GM10847 (cell line): ENCODE data around the gene MINDY4.

Experiments
- POLR2A ChIP-seq: IDR thresholded peaks from 2 replicates; pipeline ENCODE4 v1.6.1; 2011; ENCODE audit not compliant: insufficient read length; ENCODE audit errors: extremely low read depth

The MINDY4 gene

DNA sequence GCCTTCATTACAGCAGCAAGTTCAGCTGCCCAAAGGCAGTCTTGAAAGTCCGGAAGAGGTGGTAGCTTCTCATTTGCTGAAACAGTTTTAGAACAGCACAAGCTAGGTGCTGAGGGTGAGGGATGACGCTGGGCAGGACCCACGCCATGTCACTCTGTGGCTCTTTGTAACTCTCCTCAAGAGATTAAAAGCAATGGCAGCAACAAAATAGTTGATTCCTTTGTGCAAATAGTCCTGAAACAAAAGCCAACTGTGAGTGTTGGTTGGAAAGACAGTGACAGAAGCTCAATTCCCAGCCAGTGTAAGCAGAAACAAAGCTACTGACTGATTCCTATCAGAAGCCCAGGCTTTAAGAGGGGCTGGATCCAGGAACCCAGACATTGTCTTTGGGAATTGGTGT lies 92.9 kb downstream of the MINDY4 start:
- TF ChIP-seq POLR2A = no peak

DNA sequence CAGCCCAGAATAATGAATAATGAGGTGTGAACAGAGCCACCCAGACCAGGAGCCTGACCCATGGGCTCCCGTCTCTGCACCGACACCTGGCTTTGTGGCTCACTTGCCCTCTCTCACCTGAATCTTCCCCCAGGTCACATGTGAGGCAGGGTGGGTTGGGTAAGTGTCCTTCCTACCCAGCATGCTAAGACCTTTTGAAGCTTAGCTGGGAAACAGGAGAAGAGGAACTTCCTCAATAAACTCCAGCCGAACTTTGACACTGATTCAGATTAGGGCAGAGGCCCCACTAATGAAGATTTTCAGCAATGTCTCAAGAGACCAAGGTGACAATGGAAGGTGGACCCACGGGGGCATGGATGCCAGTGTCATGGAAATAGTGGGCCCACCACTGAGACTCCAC lies 93.9 kb downstream of the MINDY4 start:
- TF ChIP-seq POLR2A = no peak

DNA sequence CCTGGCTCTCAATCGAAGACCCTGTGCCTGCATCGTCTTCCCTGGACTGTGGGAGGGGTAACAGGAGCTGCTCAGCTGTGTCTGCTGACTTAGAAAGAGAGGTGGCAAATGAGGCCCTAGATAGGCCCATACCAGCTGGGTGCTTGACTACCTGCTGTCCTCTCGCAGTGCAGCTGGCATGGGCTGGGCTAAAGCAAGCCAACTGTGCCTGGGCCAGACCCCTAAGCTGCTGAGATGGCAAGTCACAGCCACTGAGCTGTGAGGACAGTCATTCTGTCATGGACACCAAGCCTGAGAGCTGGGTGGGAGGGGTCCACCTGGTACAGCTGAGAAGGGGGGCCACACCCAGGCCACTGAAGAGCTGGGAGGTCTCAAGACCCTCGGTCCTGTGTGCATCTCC lies 94.6 kb downstream of the MINDY4 start:
- no peak for TF ChIP-seq POLR2A

DNA sequence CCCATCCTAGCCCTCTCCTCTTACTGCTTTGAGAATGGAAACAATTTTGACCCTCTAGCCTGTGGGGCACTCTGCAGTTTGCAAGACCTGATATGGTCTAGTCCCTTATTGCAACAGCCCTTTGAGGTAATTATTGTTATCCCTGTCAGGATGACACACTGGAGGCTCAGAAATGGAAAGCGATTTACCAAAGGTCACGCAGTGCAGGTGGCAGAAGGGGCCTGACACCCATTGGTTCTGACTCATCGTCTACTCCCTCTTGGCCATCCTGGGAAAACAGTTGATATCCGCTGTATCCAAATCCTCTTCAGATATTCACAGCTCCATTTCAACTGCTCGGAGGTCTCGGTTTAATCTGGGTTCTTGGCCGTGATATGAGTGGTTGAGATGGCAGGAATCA lies 95.7 kb downstream of the MINDY4 start:
- TF ChIP-seq POLR2A = no peak

DNA sequence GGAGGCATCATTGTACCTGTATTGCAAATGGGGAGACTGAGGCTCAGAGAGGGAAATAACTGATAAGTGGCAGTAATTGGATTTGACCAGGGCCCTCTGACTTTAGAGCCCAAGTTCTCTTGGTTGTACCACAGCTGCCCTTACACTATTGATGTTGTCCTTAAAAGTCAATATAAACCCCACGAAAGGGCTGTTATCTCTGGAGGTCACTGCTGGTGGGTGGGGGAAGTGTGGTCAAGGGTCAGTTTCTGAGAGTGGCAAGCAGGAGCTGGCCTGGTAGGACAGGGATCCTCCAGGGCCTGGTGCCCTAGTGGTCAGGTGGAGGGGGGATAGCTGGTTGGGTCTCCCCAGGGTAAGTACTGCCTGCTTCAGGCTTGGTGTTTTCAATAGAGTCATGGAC lies 96.3 kb downstream of the MINDY4 start:
- no peak for TF ChIP-seq POLR2A

DNA sequence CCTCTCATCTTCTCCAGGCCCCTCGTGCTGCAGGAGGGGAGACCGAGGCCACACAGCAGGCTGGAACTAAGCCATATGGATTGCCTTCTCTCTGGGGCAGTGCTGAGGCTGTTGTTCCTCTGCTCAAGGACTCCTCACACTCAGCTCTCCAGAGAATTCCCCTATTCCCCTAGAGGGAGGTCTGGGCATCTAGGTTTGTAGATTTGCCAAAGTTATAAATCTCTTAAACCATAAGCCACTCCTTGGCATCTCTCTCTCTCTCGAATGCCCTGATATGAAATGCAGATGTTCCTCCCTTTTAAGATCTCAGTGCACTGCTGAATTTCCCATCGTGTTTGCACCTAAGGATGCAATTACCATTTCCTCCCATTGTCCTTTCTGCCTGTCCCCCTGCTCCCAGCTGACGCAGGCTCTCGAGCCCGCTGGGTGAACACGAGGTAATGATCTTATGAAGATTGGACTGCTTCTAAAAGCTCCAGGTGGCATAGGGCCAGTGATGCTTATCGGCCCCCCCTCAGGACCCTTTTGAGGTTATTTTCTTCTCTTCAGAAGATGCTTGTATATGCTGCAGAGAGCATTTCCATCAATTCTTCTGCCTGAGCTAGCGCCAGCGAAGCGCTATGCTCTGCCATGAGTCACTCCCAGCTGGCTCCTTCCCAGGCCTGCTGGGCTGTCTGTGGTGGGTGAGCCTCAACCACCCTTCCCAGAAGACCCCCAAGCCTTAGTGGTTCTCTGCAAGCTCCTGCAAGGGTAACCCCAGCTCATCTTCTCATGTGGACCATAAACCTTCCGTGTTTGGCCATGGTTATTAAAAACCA lies 98.8 kb downstream of the MINDY4 start:
- no peak for TF ChIP-seq POLR2A

DNA sequence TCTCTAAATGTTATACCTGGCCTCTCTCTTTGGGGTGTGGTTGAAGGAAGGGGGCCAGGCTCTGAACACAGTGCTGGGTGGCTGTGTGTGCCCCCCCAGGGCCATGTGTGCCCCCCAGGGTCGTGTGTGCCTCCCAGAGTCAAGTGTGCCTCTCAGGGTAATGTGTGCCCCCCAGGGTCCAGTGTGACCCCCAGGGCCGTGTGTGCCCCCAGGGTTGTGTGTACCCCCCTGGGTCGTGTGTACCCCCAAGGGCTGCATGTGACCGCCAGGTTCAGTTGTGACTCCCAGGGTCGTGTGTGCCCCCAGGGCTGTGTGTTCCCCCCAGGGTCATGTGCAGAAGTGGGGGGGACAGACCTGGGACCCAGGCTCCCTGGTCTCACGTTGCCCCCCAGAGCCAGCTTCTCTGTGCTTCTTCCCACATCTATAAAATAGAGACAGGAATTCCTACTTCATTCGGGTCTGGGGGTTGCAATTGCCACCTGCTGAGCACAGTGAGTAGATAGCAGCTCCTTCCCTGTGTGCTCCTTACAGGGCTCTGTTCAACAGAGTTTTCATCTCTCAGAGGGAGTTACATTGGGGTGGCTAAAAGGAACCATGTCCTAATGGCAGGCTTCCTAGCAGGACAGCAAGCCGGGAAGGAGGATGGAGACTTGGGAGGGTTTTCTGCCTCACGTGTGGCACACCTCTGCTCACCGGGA lies 99.8 kb downstream of the MINDY4 start:
- no peak for TF ChIP-seq POLR2A

DNA sequence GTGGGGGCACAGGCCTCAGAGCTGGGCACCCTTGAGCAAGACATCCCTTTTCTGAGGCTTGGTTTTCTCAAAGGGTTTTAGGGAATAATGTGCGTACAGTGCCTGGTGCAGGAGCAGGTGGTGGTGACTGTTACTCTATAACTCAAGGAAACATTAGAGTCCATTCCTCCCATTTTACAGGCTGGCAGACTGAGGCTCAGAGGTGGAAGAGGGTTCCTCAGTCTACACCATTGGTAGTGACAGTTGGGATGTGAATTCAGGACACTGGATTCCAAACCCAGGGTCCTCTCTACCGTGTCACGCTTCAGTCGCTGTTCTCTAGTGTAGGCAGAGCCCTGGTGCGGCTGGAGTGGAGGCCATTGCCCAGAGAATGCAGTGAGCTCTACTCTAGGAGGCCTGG lies 100.4 kb downstream of the MINDY4 start:
- TF ChIP-seq POLR2A = no peak

DNA sequence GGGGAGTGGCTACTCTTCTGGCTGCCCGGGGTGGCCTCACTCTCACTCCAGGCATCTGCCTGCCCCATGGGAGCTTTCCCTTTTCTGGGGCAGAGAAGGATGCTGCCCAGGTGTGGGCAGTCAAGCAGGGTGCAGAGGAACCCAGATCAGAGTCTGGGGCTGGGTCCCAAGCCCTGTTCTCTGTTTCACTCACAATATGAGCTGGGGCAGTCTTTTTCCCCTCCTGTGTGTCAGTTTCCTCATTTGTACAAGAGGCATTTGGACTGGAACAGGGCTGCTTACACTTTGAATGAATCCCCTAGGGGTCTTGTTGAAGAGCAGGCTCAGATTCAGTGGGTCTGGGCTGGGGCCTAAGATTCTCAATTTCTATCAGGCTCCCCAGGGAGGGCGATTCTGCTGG lies 102.0 kb downstream of the MINDY4 start:
- TF ChIP-seq POLR2A = no peak

DNA sequence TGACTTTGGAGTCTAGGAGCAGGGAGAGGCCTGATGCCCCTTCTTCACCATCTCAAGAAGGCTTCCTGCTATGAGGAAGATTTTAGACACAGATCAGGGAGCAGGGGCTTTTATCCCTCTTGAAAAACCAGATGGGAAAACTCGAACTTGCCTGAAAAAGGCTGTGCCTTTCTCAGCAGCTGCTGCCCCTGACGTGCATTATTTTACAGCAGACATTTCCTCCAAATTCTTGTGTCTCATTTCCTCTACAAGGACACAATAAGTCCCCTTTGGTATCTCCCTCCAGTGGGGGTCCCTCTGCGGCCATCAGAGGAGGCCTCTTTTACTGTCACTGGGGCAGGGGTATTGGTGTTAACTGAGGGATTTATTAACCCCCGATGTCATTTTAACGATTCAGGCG lies 102.4 kb downstream of the MINDY4 start:
- no peak for TF ChIP-seq POLR2A

DNA sequence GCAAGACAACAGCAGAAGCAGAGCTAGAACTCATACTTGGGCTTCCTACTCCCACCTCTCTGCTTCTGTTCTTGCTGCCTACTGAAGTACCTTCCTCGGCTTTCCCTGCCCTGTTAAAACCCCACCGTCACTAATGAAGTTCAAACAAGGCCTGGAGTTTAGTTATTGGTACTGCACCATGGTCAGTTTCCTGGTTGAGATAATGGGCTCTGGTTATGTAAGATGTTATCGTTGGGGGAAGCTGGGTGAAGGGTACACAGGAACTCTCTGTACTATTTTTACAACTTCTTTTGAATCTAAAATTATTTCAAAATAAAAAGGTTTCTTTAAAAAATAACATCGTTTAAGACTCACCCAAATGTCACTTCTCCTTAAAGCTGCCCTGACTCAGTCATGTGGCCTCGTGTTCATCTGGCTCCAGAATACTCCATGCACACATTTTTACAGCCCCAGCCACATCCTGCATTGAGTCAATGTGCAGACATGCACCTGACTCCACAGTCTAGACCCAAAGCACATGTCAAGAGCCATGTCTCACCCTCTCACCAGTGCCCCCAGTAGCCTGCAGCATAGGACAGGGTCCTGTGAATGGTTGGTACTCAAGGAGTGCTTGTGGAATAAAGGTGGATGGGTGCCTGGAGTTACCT lies 103.6 kb downstream of the MINDY4 start:
- no peak for TF ChIP-seq POLR2A

DNA sequence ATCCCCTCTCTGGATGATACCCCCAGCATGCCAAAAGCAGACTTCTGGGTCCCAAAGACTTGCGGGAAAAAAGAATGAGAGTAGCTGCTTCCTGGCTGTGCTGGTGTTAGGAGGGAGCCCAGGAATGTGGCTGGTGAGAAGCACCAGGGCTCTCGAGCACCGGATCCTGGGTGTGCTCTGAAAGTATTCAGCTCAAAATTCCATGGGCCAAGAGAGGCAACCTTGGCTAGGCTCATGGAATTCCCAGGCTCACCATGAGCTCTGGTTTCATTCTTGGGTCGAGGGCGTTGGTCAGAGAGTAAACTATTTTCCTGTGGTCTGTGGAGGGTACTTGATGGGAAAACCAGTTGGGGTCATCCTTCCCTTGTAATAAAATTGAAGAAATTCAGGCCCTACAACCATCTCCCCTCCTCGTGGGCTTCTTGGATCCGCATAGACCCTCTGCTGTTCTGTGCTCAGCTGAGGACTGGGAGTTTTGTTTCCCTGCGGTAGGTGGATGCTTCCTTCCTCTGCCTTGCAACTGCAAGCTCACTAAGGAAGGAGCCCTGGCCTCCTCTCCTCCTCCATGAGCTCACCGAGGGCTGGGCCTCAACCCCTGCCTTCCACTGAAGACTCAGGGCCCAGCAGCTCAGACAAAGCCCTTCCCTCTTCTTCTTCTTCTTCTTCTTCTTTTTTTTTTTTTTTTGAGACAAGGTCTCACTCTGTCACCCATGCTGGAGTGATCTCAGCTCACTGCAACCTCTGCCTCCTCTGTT lies 106.0 kb downstream of the MINDY4 start:
- TF ChIP-seq POLR2A = no peak

DNA sequence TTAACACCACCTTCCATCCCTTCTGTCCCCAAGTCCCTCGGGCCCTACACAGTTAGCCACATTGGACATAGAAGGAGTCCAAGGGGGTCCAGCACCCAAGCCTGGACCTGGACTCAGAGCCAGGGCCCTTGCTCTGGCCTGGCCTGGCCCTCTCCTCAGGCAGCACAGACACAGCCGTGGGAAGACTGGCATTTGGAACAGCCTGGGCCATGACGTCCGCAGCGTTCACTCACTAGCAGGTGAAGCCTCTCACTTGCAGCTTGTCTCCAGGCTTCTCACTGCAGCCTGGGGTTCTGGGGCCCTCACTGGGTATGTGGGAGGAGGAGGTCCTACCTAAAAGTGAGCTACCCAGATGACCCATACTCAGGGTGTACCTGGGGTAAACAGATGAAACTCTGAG lies 106.8 kb downstream of the MINDY4 start:
- no peak for TF ChIP-seq POLR2A

DNA sequence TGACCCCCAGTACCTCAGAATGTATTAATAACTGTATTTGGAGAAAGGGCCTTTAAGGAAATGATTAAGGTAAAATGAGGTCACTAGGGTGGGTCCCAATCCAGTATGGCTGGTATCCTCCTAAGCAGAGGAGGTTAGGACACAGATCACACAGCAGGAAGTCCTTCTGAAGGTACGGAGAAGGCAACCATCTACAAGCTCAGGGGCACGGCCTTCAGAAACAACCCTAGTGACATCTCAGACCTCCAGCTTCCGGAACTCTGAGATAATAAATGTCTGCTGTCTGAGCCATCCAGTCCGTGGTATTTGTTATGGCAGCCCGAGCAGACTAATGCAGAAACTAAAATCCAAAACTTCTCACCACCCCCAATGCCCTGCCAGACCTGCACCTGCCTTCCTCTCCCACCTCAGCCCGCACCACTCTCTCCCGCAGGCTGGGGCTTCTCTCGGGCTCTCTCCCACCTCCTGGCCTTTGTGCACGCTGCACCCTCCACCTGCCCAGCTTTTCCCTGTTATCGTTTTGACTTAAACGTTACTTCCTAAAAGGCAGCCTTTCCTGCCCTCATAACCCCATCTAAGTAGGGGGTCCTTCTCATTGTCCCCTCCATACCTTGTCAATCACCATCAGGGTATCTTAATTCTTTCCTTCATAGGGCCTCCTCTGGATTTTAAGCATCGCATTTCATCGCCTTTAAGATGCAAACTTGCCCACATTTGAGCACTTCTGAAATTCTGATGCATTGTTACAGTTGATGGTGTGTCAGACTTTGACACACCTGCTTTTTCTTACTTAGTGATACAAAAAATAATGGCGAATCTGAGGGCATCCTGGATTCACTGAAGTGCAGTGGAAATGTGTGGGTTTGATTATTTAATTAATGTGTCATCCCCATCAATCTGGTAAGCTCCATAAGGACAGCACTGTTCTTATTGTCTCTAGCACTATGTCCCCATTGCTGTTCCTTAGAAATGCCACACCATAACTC lies 108.2 kb downstream of the MINDY4 start:
- TF ChIP-seq POLR2A = no peak
